Testis (tissue), 3 donors: ENCODE data around the gene ZBTB7C. TPM values are rescaled to one million over a fixed set of nuclear protein-coding genes. Genes with fewer than 3 reads are reported as not detected.

ENCODE experiments used
- DNase-seq: peaks from one replicate; pipeline ENCODE4 v3.0.0-alpha.2; 2019
- H3K27ac ChIP-seq, 2 donors: fragments of 200-600 bp; sonication (generic); one replicate each; pipeline ENCODE4 v1.5.1; 2019
- H3K27me3 ChIP-seq: fragments of 200-600 bp; sonication (generic); one replicate; pipeline ENCODE4 v1.5.1; 2019
- H3K36me3 ChIP-seq: fragments of 200-600 bp; sonication (generic); one replicate; pipeline ENCODE4 v1.5.1; 2017; ENCODE audit warnings: low read depth; ENCODE audit errors: missing control alignments
- H3K4me1 ChIP-seq: fragments of 200-600 bp; sonication (generic); one replicate; pipeline ENCODE4 v1.5.1; 2019
- H3K4me3 ChIP-seq, 2 donors: fragments of 200-600 bp; sonication (generic); one replicate each; pipeline ENCODE4 v1.5.1; 2017 to 2019
- H3K9me3 ChIP-seq: fragments of 200-600 bp; sonication (generic); one replicate; pipeline ENCODE4 v1.5.1; 2017
- CTCF ChIP-seq, 3 experiments: fragments of 450-650 bp in 2 of 3; fragments of 200-600 bp in 1 of 3; sonication (generic) in 1 of 3; IDR thresholded peaks; one replicate each; pipeline ENCODE4 v1.5.1; 2016 to 2019; ENCODE audit warnings: antibody characterized with exemption in 3 of 3, mild to moderate bottlenecking in 2 of 3, moderate library complexity in 1 of 3
- POLR2A ChIP-seq: fragments of 450-650 bp; IDR thresholded peaks from one replicate; pipeline ENCODE4 v1.6.1; 2017; ENCODE audit warnings: antibody characterized with exemption, mild to moderate bottlenecking, moderate library complexity
- WGBS, 2 donors: methylation state at CpG; one replicate each; pipeline ENCODE4 v1.1.5; 2018; 5-methylcytosine and 5-hydroxymethylcytosine counted together
- intact Hi-C: fragments of 100-400 bp; cut with DNase I; formaldehyde crosslinking; loops from one replicate; pipeline ENCODE4 v1.15.1; 2023; ENCODE audit warnings: low total_unique reads
- polyA plus RNA-seq: library from polyadenylated mRNA; stranded (reverse); fragments of 350-450 nt; fragmentation: Illumina TruSeq; extraction: RNeasy Lipid Tissue Mini Kit (QIAGEN cat#74804); gene quantifications from one replicate; pipeline ENCODE4 v1.2.3, GENCODE V29; 2014; ENCODE audit warnings: low read depth, low replicate concordance; ENCODE audit not compliant: insufficient read depth
- total RNA-seq, 2 donors: library from RNA; depleted of rRNA; stranded (reverse); fragments of >200 nt; gene quantifications; one replicate each; pipeline ENCODE4 v1.2.3, GENCODE V29; 2016

ZBTB7C gene
- total and polyA plus RNA-seq, 3 donors from 2014 or later, result 14.1 to 65.4 (median 42.4) TPM

GRCh38 chr18:48302736-48303135 lies 106.4 kb downstream of the ZBTB7C start:
- DNase-seq, result no peak
- Histone ChIP-seq H3K27ac (no peak overlapping the region), H3K4me1 (no peaks in the 10 kb centered on the region), H3K27me3 (no peaks in the 10 kb centered on the region), H3K36me3 (no peaks in the 10 kb centered on the region), H3K4me3 (no peak overlapping the region), H3K9me3 (no peaks in the 10 kb centered on the region)
- no peak for TF ChIP-seq POLR2A
- no peak for TF ChIP-seq CTCF (IDR thresholded peaks at IDR 0.05)
- WGBS, 2 donors, result 97 to 100% methylated on average over 3 of the region's 3 CpGs
- intact Hi-C loops, result no loop called here

- TF ChIP-seq CTCF (IDR thresholded peaks at IDR 0.05), result no peak
- TF ChIP-seq POLR2A, result no peak
- Histone ChIP-seq H3K27me3 (no peaks in the 10 kb centered on the region), H3K9me3 (no peaks in the 10 kb centered on the region), H3K4me3 (no peak overlapping the region), H3K36me3 (no peaks in the 10 kb centered on the region), H3K27ac (no peak overlapping the region), H3K4me1 (no peaks in the 10 kb centered on the region)
- intact Hi-C loops, result no loop called here
- no peak for DNase-seq
- WGBS, 2 donors, result 54 to 66% methylated on average over 6 of the region's 6 CpGs
These were observed 108.7 kb downstream of the ZBTB7C start for GRCh38 chr18:48300463-48300961.

GRCh38 chr18:48297139-48297538 lies 112.0 kb downstream of the ZBTB7C start:
- no peaks in the 10 kb centered on the region for H3K4me1 ChIP-seq
- H3K36me3 ChIP-seq, result no peaks in the 10 kb centered on the region
- peak; percentile 6 for DNase-seq
- intact Hi-C loops, result no loop called here
- no peak overlapping the region for H3K4me3 ChIP-seq
- H3K27ac ChIP-seq, result no peak overlapping the region
- H3K9me3 ChIP-seq, result no peaks in the 10 kb centered on the region
- TF ChIP-seq POLR2A, result no peak
- TF ChIP-seq CTCF (IDR thresholded peaks at IDR 0.05), result no peak
- WGBS, 2 donors, result 83 to 97% methylated on average over 4 of the region's 4 CpGs
- no peaks in the 10 kb centered on the region for H3K27me3 ChIP-seq

- H3K4me1 ChIP-seq, result no peaks in the 10 kb centered on the region
- intact Hi-C loops, result no loop called here
- H3K36me3 ChIP-seq, result no peaks in the 10 kb centered on the region
- H3K27me3 ChIP-seq, result no peaks in the 10 kb centered on the region
- no peak overlapping the region for H3K27ac ChIP-seq
- WGBS, 2 donors, result 90 to 91% methylated on average over 12 to 13 of the region's 13 CpGs
- no peaks in the 10 kb centered on the region for H3K9me3 ChIP-seq
- TF ChIP-seq CTCF (IDR thresholded peaks at IDR 0.05), result no peak
- no peak for TF ChIP-seq POLR2A
- DNase-seq, result peak; percentile 1
- no peak overlapping the region for H3K4me3 ChIP-seq
These were observed 112.6 kb downstream of the ZBTB7C start for GRCh38 chr18:48296581-48296980.

- H3K4me3 ChIP-seq, result no peak overlapping the region
- intact Hi-C loops, result no loop called here
- no peak overlapping the region for H3K27ac ChIP-seq
- H3K36me3 ChIP-seq, result no peaks in the 10 kb centered on the region
- H3K9me3 ChIP-seq, result no peaks in the 10 kb centered on the region
- TF ChIP-seq POLR2A, result no peak
- no peak for TF ChIP-seq CTCF (IDR thresholded peaks at IDR 0.05)
- DNase-seq, result no peak
- H3K27me3 ChIP-seq, result no peaks in the 10 kb centered on the region
- WGBS, 2 donors, result 91 to 94% methylated on average over 5 to 10 of the region's 10 CpGs
- no peaks in the 10 kb centered on the region for H3K4me1 ChIP-seq
These were observed 113.4 kb downstream of the ZBTB7C start for GRCh38 chr18:48295586-48296311.
